ENCODE measurements around the gene AGPAT2. TPM values are rescaled to one million over a fixed set of nuclear protein-coding genes. Genes with fewer than 3 reads are reported as not detected.

AGPAT2 gene
- total RNA-seq, 2 experiments from 2014 or later: 3.6 to 4.0 TPM

DNA sequence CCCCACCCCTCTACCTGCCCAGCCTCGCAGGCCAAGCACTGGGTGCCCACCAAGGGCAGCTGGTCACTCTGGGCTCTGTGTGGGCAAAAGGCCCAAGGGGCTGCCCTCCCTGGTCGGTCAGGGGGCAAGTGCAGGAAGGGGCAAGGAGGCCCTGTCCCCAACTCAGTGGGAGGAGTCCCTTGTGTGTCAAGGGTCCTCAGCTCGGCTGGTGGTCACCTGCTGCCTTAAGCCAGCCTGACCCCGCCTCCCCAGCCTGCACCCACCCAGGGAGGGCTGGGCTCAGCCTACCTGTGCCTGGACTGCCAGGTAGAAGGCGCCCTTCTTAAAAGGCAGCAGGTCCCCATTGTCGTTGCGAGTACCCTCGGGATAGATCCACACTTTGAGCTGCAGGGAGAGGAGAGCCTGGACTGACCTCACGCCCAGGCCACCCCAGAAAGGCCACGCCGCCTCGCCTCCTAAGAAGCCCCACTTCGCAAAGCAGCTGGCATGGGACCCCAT, 10.9 kb downstream of the AGPAT2 start:
- POLR2A ChIA-PET: no interaction called here

DNA sequence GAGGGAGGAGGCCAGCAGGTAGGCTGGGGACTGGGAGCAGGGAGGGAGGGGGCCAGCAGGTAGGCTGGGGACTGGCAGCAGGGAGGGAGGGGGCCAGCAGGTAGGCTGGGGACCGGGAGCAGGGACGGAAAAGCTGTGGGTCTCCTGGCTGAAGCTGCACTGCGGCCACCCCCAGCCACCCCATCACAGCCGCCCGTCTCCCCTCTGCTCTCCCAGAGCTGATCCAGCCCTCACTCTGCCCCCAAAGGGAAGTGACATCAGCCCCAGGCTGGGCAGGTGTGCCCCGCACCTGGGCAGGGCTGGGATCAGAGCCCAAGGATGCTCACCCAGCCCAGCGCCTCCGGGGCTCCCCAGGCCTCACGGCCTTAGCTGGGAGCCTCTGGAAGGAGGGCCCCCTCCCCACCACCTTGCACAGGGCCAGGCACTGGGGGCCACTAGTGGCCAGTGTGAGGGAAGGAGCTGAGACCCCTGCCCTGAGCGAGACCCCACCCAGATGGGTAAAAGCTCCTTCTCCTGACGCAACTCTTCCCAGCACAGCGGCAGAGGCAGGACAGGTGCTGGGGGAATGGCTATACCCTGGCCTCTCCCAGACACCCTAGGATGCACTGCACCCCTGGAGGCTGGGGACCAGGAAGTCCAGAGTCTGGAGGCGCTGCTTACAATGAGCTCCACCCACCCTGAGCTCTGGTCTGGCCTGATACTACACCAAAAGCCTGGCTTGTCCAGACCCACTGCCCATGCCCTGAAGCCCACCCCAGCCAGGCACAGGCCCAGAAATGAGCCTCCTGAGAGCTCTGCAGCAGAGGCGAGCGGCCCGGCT, 11.6 kb downstream of the AGPAT2 start:
- Histone ChIP-seq H3K27ac (ENCODE audit: low read depth in 1 of 2, low read length in 2 of 2) (no peak overlapping the region), H3K4me1 (ENCODE audit: insufficient read depth, low read length) (peaks cover 7% of the 10 kb centered on the region), H3K9me3 (ENCODE audit: control insufficient read depth in 1 of 2, insufficient read depth in 1 of 2, low read length in 2 of 2) (no peaks in the 10 kb centered on the region), H3K4me3 (ENCODE audit: low read length) (no peak overlapping the region), H3K36me3 (ENCODE audit: insufficient read depth, low read length) (no peaks in the 10 kb centered on the region), H3K27me3 (ENCODE audit: control insufficient read depth in 1 of 2, insufficient read depth in 2 of 2, low read length in 2 of 2) (no peaks in the 10 kb centered on the region)
- H3K4me3 Mint-ChIP-seq: no peak overlapping the region
- no peaks in the 10 kb centered on the region for H3K27me3 Mint-ChIP-seq
- H3K27ac Mint-ChIP-seq: no peak overlapping the region
- TF ChIP-seq, protein P1, sequence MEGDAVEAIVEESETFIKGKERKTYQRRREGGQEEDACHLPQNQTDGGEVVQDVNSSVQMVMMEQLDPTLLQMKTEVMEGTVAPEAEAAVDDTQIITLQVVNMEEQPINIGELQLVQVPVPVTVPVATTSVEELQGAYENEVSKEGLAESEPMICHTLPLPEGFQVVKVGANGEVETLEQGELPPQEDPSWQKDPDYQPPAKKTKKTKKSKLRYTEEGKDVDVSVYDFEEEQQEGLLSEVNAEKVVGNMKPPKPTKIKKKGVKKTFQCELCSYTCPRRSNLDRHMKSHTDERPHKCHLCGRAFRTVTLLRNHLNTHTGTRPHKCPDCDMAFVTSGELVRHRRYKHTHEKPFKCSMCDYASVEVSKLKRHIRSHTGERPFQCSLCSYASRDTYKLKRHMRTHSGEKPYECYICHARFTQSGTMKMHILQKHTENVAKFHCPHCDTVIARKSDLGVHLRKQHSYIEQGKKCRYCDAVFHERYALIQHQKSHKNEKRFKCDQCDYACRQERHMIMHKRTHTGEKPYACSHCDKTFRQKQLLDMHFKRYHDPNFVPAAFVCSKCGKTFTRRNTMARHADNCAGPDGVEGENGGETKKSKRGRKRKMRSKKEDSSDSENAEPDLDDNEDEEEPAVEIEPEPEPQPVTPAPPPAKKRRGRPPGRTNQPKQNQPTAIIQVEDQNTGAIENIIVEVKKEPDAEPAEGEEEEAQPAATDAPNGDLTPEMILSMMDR (IDR thresholded peaks at IDR 0.05): no peak
- ATAC-seq (ENCODE audit: poor library complexity) (no peak), DNase-seq (no peak)
- peaks cover 4% of the 10 kb centered on the region for H3K4me1 Mint-ChIP-seq (ENCODE audit: low read depth)
- intact Hi-C loops (cut with DNase I, micrococcal nuclease): no loop called here
- ChIA-PET POLR2A (no interaction called here), CTCF (no interaction called here)
- H3K9me3 Mint-ChIP-seq: no peaks in the 10 kb centered on the region
- no peaks in the 10 kb centered on the region for H3K36me3 Mint-ChIP-seq (ENCODE audit: low read depth)

More for the DNA sequence above, 10.9 kb downstream of the AGPAT2 start:
- TF ChIP-seq, protein P1 (IDR thresholded peaks at IDR 0.05): no peak
- DNase-seq (no peak), ATAC-seq (ENCODE audit: poor library complexity) (no peak)
- peaks cover 7% of the 10 kb centered on the region for H3K4me1 ChIP-seq (ENCODE audit: insufficient read depth, low read length)
- Mint-ChIP-seq H3K4me1 (ENCODE audit: low read depth) (peaks cover 4% of the 10 kb centered on the region), H3K27me3 (no peaks in the 10 kb centered on the region), H3K36me3 (ENCODE audit: low read depth) (no peaks in the 10 kb centered on the region), H3K9me3 (no peaks in the 10 kb centered on the region), H3K27ac (no peak overlapping the region), H3K4me3 (no peak overlapping the region)
- no peaks in the 10 kb centered on the region for H3K27me3 ChIP-seq (ENCODE audit: control insufficient read depth in 1 of 2, insufficient read depth in 2 of 2, low read length in 2 of 2)
- intact Hi-C loops (cut with DNase I, micrococcal nuclease): no loop called here
- CTCF ChIA-PET: no interaction called here
- no peak overlapping the region for H3K4me3 ChIP-seq (ENCODE audit: low read length)
- no peaks in the 10 kb centered on the region for H3K36me3 ChIP-seq (ENCODE audit: insufficient read depth, low read length)
- no peak overlapping the region for H3K27ac ChIP-seq (ENCODE audit: low read depth in 1 of 2, low read length in 2 of 2)
- H3K9me3 ChIP-seq (ENCODE audit: control insufficient read depth in 1 of 2, insufficient read depth in 1 of 2, low read length in 2 of 2): no peaks in the 10 kb centered on the region

DNA sequence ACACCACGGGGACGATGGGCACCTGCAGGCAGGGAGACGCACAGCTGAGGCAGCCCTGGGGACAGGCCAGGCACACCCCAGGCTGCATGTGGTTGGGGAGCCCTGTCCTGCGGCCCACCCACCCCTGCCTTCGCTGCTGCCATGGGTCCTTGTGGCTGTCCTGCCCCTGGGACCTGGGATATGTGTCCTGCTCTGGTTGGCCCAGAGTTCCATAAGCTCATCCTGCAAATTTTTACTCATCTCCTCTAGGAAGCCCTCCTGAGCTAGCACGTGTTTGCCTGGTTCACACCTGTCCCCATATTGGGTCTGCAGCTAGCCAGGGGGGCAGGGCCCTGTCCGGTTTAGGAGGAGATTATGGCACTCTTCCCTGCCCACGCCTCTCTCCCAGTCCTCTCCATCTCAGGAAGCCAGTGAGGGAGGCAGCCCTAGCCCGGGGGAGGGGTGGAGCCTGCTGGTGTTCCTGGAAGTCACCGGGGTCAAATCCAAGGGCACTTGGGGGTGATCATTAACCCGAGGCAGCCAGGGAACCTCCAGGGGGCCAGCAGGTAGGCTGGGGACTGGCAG, 12.4 kb downstream of the AGPAT2 start:
- POLR2A ChIA-PET: no interaction called here

More for the DNA sequence above, 12.4 kb downstream of the AGPAT2 start:
- Mint-ChIP-seq H3K27ac (no peak overlapping the region), H3K4me1 (ENCODE audit: low read depth) (peaks cover 3% of the 10 kb centered on the region), H3K27me3 (no peaks in the 10 kb centered on the region), H3K4me3 (no peak overlapping the region), H3K36me3 (ENCODE audit: low read depth) (no peaks in the 10 kb centered on the region), H3K9me3 (no peaks in the 10 kb centered on the region)
- intact Hi-C loops (cut with DNase I, micrococcal nuclease): no loop called here
- DNase-seq (no peak), ATAC-seq (ENCODE audit: poor library complexity) (no peak)
- peaks cover 0 to 7% of the 10 kb centered on the region in 2 experiments for H3K9me3 ChIP-seq (ENCODE audit: control insufficient read depth in 1 of 2, insufficient read depth in 1 of 2, low read length in 2 of 2)
- no peak overlapping the region for H3K27ac ChIP-seq (ENCODE audit: low read depth in 1 of 2, low read length in 2 of 2)
- TF ChIP-seq, protein P1 (IDR thresholded peaks at IDR 0.05): no peak
- no peak overlapping the region for H3K4me3 ChIP-seq (ENCODE audit: low read length)
- H3K27me3 ChIP-seq (ENCODE audit: control insufficient read depth in 1 of 2, insufficient read depth in 2 of 2, low read length in 2 of 2): no peaks in the 10 kb centered on the region
- H3K36me3 ChIP-seq (ENCODE audit: insufficient read depth, low read length): no peaks in the 10 kb centered on the region
- H3K4me1 ChIP-seq (ENCODE audit: insufficient read depth, low read length): peaks cover 7% of the 10 kb centered on the region
- CTCF ChIA-PET: no interaction called here

All from CD4-positive, alpha-beta T cell (primary cell).